Mucosa of rectum (tissue), 2 donors: ENCODE results near the gene FREM1.

Experiments used
- H3K27ac ChIP-seq, 2 donors: one replicate each; pipeline ENCODE4 v1.7.0; 2013; ENCODE audit warnings: inconsistent platforms in 2 of 2, low read depth in 2 of 2, low read length in 2 of 2
- H3K27me3 ChIP-seq, 2 donors: one replicate each; pipeline ENCODE4 v1.7.0; 2013; ENCODE audit warnings: low read length in 2 of 2; ENCODE audit not compliant: control insufficient read depth in 2 of 2, insufficient read depth in 2 of 2
- H3K36me3 ChIP-seq, 2 donors: one replicate each; pipeline ENCODE4 v1.7.0; 2013; ENCODE audit warnings: low read length in 2 of 2; ENCODE audit not compliant: control insufficient read depth in 2 of 2, insufficient read depth in 2 of 2
- H3K4me1 ChIP-seq, 2 donors: one replicate each; pipeline ENCODE4 v1.7.0; 2013; ENCODE audit warnings: low read length in 2 of 2, mild to moderate bottlenecking in 1 of 2; ENCODE audit not compliant: control insufficient read depth in 2 of 2, insufficient read depth in 2 of 2
- H3K4me3 ChIP-seq, 2 donors: one replicate each; pipeline ENCODE4 v1.7.0; 2013; ENCODE audit warnings: low read length in 2 of 2
- H3K9ac ChIP-seq, 2 donors: one replicate each; pipeline ENCODE4 v1.7.0; 2013; ENCODE audit warnings: low read length in 2 of 2, low read depth in 1 of 2, mild to moderate bottlenecking in 1 of 2
- H3K9me3 ChIP-seq, 2 donors: one replicate each; pipeline ENCODE4 v1.7.0; 2013; ENCODE audit warnings: low read length in 2 of 2; ENCODE audit not compliant: control insufficient read depth in 2 of 2
- donor health status: healthy.
- donor health status: Normal muscosa, but diverticular disease.

The FREM1 gene

DNA sequence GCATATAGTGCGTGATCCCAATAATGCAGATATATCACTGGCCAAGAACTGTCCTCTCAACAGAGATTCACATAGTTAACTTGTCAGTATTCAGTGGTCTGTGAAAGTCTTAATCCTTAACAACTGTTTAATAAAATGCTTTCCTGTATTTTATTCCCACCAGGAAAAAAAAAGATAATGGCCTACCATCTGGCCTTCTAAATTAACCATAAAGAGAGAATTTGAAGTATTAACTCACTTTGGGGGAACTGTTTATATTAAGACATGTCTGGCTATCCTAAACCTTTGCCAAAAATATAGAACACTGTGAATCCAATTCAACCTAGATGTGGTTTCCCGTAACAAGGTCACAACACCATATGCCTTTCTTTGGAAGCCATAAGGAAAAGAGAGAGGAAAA lies 818 bp upstream of the FREM1 start:
- Histone ChIP-seq H3K27me3 (no peaks in the 10 kb centered on the region), H3K9me3 (no peaks in the 10 kb centered on the region), H3K36me3 (no peaks in the 10 kb centered on the region), H3K27ac (no peak overlapping the region), H3K4me3 (no peak overlapping the region), H3K4me1 (peaks cover 10 to 13% of the 10 kb centered on the region in 2 donors), H3K9ac (no peak overlapping the region)

DNA sequence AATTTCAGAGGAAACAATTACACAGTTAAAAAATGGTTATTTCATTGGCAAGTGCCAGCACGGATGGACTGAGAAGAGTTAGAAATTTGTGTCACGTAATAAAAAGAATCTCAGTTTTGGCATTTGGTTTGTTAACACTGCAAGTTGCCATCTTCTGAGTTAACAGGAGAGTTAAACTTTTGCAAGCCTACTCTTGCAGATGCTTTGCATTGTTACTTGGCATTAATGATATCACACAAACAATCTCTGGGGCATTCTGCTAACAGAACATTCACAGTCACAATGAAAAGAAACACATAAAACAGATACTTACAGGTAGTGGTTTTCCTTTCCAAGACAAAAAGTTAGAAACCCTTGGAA lies 647 bp downstream of the FREM1 start:
- H3K27me3 ChIP-seq, result no peaks in the 10 kb centered on the region
- no peaks in the 10 kb centered on the region for H3K36me3 ChIP-seq
- no peaks in the 10 kb centered on the region for H3K9me3 ChIP-seq
- no peak overlapping the region for H3K27ac ChIP-seq
- peak overlapping the region in 1 of 2 donors; percentile 67 for H3K4me3 ChIP-seq
- peaks cover 10 to 13% of the 10 kb centered on the region in 2 donors for H3K4me1 ChIP-seq
- no peak overlapping the region for H3K9ac ChIP-seq

DNA sequence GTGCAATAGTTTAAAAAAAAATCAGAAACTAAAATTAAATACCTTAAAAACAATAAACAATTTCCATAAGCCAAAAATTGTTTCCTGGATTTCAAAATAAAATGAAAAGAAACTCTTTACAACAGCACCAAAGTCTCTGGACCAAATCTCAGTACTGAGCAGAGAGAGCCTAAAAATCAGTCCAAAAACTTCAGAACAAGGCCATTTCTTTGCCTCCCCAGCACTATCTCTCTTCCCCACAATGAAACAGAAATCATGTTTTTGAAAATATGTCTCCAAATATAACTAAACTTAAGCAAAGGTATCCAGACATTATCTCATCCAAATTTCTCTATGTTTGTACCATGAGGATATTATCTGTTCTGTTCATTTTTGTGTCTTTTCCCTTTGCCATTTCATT lies 1.0 kb downstream of the FREM1 start:
- peaks cover 10 to 13% of the 10 kb centered on the region in 2 donors for H3K4me1 ChIP-seq

GRCh38 chr9:14908295-14909180 lies 1.7 kb downstream of the FREM1 start:
- Histone ChIP-seq H3K9ac (no peak overlapping the region), H3K36me3 (no peaks in the 10 kb centered on the region), H3K4me3 (peak overlapping the region in 1 of 2 donors; percentile 67), H3K4me1 (peaks cover 10 to 13% of the 10 kb centered on the region in 2 donors), H3K27ac (no peak overlapping the region), H3K9me3 (no peaks in the 10 kb centered on the region), H3K27me3 (no peaks in the 10 kb centered on the region)

More for the DNA sequence above, 1.0 kb downstream of the FREM1 start:
- Histone ChIP-seq H3K4me3 (peak overlapping the region in 1 of 2 donors; percentile 67), H3K36me3 (no peaks in the 10 kb centered on the region), H3K9me3 (no peaks in the 10 kb centered on the region), H3K27me3 (no peaks in the 10 kb centered on the region), H3K9ac (no peak overlapping the region), H3K27ac (no peak overlapping the region)

GRCh38 chr9:14907696-14908095 lies 2.5 kb downstream of the FREM1 start:
- Histone ChIP-seq H3K4me3 (no peak overlapping the region), H3K36me3 (no peaks in the 10 kb centered on the region), H3K27ac (no peak overlapping the region), H3K4me1 (peaks cover 10 to 13% of the 10 kb centered on the region in 2 donors), H3K9ac (no peak overlapping the region), H3K27me3 (no peaks in the 10 kb centered on the region), H3K9me3 (no peaks in the 10 kb centered on the region)

GRCh38 chr9:14907360-14907685 lies 2.9 kb downstream of the FREM1 start:
- Histone ChIP-seq H3K9me3 (no peaks in the 10 kb centered on the region), H3K9ac (no peak overlapping the region), H3K27ac (no peak overlapping the region), H3K27me3 (no peaks in the 10 kb centered on the region), H3K36me3 (no peaks in the 10 kb centered on the region), H3K4me1 (peaks cover 10 to 13% of the 10 kb centered on the region in 2 donors), H3K4me3 (no peak overlapping the region)

DNA sequence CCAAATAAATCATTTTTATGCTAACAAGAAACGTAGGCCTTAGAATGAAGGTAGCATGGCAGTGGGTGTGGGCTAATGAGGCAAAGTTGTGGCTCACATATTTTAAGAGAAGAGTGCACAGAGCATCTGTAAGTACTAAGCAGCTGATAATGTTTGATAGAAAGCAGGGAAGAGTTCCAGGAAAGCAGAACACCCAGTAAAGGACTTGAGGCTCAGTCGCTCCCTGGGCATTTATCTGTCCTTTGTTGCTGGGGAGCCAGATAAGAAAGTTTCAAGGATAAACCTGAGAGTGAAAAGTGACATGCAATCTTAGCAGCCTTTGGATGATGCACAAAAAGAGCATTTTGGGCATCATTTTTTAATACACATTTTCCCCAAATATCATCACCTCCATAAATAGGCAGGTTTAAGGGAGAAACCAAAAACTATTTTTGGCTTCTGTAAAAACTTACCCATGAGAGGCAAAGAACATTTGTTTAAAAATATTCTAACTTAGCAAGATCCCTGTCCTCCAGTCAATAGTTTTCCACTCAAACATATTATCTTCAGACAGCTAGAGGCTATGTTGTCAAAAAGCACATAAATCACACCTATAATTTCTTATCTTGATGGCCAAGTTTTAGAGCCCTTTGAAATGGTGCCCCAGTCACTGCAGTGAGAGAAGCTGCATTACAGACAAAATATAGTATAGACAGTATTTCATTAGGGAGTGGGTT lies 3.4 kb downstream of the FREM1 start:
- no peak overlapping the region for H3K27ac ChIP-seq
- H3K36me3 ChIP-seq, result no peaks in the 10 kb centered on the region
- H3K9ac ChIP-seq, result no peak overlapping the region
- H3K9me3 ChIP-seq, result no peaks in the 10 kb centered on the region
- H3K4me3 ChIP-seq, result no peak overlapping the region
- no peaks in the 10 kb centered on the region for H3K27me3 ChIP-seq
- H3K4me1 ChIP-seq, result peaks cover 10 to 13% of the 10 kb centered on the region in 2 donors

- Histone ChIP-seq H3K36me3 (no peaks in the 10 kb centered on the region), H3K27ac (no peak overlapping the region), H3K27me3 (no peaks in the 10 kb centered on the region), H3K9me3 (no peaks in the 10 kb centered on the region), H3K4me3 (no peak overlapping the region), H3K4me1 (peaks cover 10 to 13% of the 10 kb centered on the region in 2 donors), H3K9ac (no peak overlapping the region)
Measured at GRCh38 chr9:14906000-14906399, 4.2 kb downstream of the FREM1 start.

GRCh38 chr9:14903040-14903439 lies 7.2 kb downstream of the FREM1 start:
- no peak overlapping the region for H3K27ac ChIP-seq
- H3K9ac ChIP-seq, result no peak overlapping the region
- no peaks in the 10 kb centered on the region for H3K9me3 ChIP-seq
- H3K4me1 ChIP-seq, result peaks cover 3 to 5% of the 10 kb centered on the region in 2 donors
- no peak overlapping the region for H3K4me3 ChIP-seq
- no peaks in the 10 kb centered on the region for H3K36me3 ChIP-seq
- H3K27me3 ChIP-seq, result no peaks in the 10 kb centered on the region

GRCh38 chr9:14902561-14902960 lies 7.7 kb downstream of the FREM1 start:
- Histone ChIP-seq H3K4me3 (no peak overlapping the region), H3K9ac (no peak overlapping the region), H3K27me3 (no peaks in the 10 kb centered on the region), H3K9me3 (no peaks in the 10 kb centered on the region), H3K36me3 (no peaks in the 10 kb centered on the region), H3K27ac (no peak overlapping the region), H3K4me1 (peaks cover 3 to 5% of the 10 kb centered on the region in 2 donors)
